Measurements from ENCODE around the gene XPC.

DNA sequence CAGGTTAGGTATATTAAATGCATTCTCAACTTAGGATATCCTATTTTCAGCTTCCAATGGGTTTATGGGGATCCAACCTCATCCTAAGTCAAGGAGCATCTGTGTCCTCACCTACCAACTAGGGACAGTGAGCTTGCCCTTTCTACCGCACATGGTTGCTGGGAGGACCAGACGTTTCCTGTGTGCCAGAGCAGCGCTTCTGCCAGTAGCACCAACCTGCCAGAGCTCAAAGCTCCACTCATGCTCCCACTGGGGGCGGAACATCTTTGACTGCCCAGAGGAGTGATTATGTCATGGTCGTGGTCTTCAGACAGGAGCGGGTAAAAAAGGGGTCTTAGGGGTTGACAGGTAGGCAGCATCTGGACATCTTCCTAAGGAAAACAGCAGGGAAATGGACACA, 24.7 kb downstream of the XPC start:
- TF ChIP-seq SIN3A (IDR thresholded peaks at IDR 0.05; ENCODE audit: borderline replicate concordance, insufficient read depth, low read length) (no peak), POLR2AphosphoS5 (IDR thresholded peaks at IDR 0.05; ENCODE audit: low read depth, low read length) (no peak)
- TF ChIP-seq, protein P1, sequence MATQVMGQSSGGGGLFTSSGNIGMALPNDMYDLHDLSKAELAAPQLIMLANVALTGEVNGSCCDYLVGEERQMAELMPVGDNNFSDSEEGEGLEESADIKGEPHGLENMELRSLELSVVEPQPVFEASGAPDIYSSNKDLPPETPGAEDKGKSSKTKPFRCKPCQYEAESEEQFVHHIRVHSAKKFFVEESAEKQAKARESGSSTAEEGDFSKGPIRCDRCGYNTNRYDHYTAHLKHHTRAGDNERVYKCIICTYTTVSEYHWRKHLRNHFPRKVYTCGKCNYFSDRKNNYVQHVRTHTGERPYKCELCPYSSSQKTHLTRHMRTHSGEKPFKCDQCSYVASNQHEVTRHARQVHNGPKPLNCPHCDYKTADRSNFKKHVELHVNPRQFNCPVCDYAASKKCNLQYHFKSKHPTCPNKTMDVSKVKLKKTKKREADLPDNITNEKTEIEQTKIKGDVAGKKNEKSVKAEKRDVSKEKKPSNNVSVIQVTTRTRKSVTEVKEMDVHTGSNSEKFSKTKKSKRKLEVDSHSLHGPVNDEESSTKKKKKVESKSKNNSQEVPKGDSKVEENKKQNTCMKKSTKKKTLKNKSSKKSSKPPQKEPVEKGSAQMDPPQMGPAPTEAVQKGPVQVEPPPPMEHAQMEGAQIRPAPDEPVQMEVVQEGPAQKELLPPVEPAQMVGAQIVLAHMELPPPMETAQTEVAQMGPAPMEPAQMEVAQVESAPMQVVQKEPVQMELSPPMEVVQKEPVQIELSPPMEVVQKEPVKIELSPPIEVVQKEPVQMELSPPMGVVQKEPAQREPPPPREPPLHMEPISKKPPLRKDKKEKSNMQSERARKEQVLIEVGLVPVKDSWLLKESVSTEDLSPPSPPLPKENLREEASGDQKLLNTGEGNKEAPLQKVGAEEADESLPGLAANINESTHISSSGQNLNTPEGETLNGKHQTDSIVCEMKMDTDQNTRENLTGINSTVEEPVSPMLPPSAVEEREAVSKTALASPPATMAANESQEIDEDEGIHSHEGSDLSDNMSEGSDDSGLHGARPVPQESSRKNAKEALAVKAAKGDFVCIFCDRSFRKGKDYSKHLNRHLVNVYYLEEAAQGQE (IDR thresholded peaks at IDR 0.05; ENCODE audit: insufficient read depth in 1 of 2, low read depth in 2 of 2, low read length in 2 of 2), result no peak
